Measurements from ENCODE around the gene MACROD2.

GRCh38 chr20:15196547-15197255, 1201.4 kb downstream of the MACROD2 start:
- TF ChIP-seq CTCF (IDR thresholded peaks at IDR 0.05) (no peak), EZH2 (IDR thresholded peaks at IDR 0.05; ENCODE audit: borderline replicate concordance, insufficient read depth, low read depth, low read length, poor library complexity, severe bottlenecking) (no peak)
